NCI-H2227 (cell line): ENCODE measurements around the gene MYO16.

ENCODE experiments used
- DNase-seq: peaks from one replicate; lab custom pipeline; 2025; ENCODE audit not compliant: unreplicated experiment; lab: John Stamatoyannopoulos, UW

The MYO16 gene

DNA sequence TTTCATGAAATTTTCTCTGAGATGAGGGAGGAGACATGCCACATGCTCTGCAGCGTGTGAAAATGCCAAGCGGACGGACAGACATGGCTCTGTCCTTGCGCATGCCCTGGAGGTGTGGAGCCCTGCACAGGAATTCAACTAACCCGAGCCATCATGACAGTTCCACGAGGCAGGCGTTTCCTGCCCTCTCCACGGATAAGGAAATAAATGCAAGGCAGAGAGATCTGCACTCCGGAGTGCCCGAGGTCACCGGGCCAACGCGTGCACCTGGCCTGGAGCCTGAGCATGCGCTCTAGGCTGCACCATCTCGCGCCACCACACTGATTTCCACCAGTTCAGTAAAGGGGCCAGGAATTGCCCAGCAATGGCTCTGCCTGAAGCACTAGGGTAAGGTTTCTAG, 298.2 kb downstream of the MYO16 start:
- DNase-seq = no peak

DNA sequence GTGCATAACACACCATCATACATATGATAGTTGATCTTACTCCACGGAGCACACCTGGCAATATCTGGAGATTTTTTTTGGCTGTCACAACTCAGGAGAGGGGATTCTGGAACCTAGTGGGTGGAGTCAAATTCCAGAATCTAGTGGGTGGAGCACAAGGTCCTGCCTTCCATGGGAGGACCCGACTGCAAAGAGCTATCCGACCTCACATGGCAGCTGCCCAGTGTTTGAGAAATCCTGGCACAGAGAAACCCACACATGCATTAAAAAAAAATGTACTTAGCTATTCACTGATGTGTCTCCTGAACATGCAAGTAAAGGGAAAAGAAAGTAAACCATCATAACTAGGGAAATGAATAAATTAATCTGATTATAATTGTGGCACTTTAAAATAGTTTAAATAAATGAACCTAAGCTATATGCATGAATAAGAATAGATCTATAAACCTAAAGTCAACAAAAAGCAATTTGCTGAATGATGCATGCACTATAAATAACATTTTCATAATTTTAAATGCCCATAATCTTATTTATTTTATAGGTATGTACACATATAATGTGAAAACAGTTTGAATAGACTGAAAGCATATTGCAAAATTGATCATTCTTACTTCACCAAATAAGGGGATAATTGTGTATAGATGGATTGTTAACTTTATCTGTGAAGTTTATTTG, 300.3 kb downstream of the MYO16 start:
- no peak for DNase-seq

DNA sequence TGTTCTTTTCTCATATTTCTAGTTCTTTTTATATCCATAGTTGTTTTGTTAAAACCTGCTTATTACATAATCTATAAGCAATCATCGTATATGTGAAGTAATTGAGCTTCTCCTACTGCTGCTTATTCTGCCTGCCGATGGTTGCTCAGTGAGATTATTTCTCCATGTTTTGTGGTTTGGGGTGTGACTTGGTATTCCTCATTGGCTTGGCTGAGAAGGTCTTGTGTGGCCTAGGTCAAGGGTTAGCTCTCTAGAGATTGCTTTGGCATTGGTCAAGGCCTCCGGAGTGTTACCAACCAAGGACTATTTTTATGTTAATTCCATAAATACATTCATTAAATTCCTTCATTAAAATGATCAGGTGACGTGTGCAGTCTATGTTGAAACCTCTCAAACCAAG, 302.8 kb downstream of the MYO16 start:
- no peak for DNase-seq

GRCh38 chr13:108933061-108933460, 303.6 kb downstream of the MYO16 start:
- DNase-seq = no peak

GRCh38 chr13:108938155-108938554, 308.7 kb downstream of the MYO16 start:
- no peak for DNase-seq

DNA sequence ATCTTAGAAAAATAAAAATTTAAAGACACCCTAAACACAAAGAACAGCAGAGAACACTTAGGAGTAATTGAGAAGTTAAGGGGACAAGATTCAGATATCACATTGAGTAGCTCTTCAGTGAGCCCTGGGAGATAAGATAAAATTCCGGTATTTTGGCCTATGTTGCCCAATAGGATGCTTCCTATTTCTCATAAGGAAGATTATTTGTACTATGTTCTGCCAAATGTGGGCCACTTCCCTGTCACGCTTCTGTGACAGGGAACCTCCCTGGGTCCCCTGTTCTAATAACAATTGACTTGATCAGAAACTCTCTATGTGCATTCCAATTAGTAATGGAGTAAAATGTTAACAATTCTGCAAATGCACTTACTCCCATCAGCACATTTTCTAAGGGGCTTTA, 310.7 kb downstream of the MYO16 start:
- no peak for DNase-seq

DNA sequence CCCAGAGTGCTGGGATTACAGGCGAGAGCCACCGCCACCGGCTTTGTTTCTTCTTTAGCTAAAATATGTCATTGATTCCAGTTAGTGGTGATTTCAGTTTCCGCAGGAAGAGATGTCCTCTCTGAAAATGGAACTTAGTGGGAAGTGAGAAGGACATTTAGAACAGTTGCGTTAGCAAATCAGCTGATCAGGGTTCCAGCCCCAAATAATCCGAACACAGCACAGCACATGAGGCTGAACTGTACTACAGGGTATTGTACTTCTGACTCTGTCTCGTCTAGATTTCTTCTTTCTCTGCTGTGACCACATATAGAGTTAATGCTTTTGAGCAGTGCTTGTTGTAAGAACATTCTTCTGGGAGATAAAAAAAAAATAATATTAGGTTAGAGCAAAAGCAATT, 314.4 kb downstream of the MYO16 start:
- DNase-seq = no peak

DNA sequence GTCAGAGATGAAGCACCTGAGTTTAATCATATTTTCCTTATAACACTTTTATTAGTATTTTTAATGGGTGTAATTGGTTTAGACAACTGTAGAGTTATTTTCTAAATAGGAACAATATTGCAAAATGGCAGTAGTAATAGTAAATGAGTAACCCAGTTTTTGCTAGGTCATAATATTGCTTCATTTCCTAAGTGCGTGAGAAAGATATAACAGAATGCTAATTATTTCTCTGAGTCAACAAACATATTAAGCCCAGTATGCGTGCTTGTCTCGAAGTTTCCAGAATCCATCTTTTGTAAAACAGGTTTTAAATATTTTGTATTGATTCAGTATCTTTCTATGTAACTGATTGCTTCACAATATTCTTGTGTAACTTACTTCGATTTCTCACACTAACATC, 315.3 kb downstream of the MYO16 start:
- no peak for DNase-seq

DNA sequence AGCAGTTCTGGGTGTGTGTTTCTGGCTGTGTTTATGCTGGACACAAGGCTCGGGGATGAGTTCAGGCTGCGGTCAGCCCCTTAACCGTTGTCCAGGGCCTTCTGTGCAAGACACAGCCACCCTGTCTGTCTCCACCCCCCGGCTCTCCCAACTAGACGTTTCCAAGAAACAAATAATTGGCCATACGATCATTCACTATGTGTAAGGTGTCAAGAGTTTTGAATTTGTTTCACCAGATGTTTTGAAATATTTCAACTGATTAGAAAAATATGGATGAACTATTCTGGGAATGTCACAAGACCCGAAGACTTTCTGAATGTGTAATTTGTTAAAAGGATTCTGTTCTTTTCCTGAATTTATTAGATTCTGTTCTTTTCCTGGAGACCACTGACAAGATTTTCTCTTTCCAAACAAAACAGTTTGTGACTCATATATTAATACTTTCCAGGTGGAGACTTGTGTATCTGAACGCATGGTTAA, 318.2 kb downstream of the MYO16 start:
- DNase-seq = no peak

DNA sequence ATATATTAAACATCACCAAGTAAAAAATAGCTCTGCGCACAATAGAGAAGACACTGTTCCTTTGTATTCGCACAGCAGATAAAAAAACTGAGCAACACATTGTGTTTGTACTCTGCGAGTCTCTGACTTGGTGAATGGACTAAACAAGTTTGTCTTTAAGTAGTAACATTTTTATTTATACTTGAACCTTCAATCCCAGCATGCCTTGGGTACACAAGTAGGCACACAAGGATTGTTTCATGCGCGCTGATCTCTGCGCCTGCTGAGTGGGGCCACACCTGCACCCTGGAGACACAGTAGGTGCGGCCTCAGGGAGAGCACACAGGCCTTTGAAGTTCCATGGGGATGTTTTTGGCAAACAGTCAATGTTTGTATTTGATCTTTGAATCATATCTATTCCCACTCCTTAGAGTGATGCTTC, 318.9 kb downstream of the MYO16 start:
- DNase-seq = no peak

GRCh38 chr13:108950333-108951010, 321.1 kb downstream of the MYO16 start:
- DNase-seq = no peak

- no peak for DNase-seq
These were observed 326.3 kb downstream of the MYO16 start for GRCh38 chr13:108955741-108956140.

GRCh38 chr13:108957369-108958012, 328.1 kb downstream of the MYO16 start:
- no peak for DNase-seq

GRCh38 chr13:108958013-108958376, 328.6 kb downstream of the MYO16 start:
- no peak for DNase-seq

GRCh38 chr13:108959234-108959633, 329.8 kb downstream of the MYO16 start:
- DNase-seq = no peak

- DNase-seq = no peak
These were observed 330.6 kb downstream of the MYO16 start for GRCh38 chr13:108960006-108960405.

GRCh38 chr13:108961542-108962125, 332.2 kb downstream of the MYO16 start:
- peak; percentile 36 for DNase-seq

- no peak for DNase-seq
These were observed 333.2 kb downstream of the MYO16 start for GRCh38 chr13:108962654-108963053.

DNA sequence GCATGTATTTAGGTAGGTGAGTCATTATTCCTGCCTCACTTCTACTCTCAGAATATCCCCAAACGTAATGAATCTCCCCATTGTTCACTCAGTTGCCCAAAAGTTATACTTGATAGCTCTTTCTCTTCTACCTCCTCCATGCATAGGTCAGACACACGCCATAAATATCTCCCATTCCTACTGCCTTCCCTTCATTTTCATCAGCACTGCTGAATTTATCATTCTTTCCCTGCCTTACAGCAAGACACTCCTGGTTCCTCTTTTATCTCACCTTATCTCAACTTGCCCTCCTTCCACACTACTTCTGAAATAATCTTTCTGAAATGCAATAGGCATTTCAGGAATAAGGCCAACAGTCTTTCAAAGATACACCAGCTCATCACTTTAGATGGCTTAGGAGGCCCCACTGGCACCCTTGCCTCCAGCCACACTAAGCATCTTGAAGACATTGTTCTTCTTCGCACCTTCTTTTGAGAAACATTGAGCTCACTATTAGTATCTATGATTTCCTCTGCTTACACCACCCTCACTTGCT, 333.9 kb downstream of the MYO16 start:
- no peak for DNase-seq

DNA sequence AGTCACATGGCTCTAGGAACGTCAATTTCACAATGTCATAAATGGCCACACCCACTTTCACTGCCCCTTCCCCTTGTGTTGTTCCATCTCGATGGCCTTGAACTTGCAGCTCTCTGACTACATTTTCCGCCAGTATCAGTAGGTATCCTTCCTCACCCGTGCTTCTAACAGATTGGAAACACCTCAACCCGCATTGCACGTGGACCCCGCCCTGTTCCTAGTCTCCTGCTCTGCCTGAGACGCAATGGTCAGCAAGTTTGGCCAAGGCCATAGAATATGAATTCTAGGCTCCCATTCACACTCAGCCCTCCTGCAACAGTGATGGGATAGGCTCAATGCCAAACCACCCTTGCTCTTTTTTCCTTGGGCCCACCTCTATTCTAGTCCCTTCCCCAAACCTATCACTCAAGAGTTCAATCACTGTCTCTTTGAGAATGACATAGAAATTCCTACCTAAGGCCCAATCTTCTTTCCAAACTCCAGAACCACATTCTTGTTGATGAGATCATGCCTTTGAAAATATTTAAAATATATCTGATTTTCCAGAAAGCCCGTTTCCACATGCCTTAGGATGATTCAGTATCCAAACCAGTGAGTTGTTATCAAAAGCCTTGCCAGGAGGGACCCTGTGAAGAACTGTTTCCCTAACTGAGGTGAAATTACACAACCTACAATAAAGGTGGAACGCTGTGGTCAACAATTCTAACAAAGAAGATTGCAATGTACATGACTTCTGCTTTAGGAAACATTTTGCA, 334.6 kb downstream of the MYO16 start:
- DNase-seq = no peak

GRCh38 chr13:108964606-108965005, 335.2 kb downstream of the MYO16 start:
- DNase-seq = no peak
